Mesenchymal stem cell (in vitro differentiated cells and primary cell): ENCODE data around the gene TRIM6.

Experiments used
- DNase-seq: peaks from one replicate; pipeline ENCODE4 v3.0.0-alpha.2; 2013
- H2AFZ ChIP-seq: one replicate; pipeline ENCODE4 v1.6.1; 2013; ENCODE audit warnings: low read depth, mild to moderate bottlenecking, control low read depth, inconsistent platforms, low read length, moderate library complexity
- H2AK5ac ChIP-seq: 2 replicates; pipeline ENCODE4 v1.6.1; 2013; ENCODE audit warnings: low read length, moderate library complexity, mild to moderate bottlenecking, inconsistent platforms; ENCODE audit not compliant: severe bottlenecking
- H2BK120ac ChIP-seq: one replicate; pipeline ENCODE4 v1.6.1; 2013; ENCODE audit warnings: low read depth, mild to moderate bottlenecking, inconsistent platforms, low read length, moderate library complexity
- H2BK12ac ChIP-seq, 2 experiments: one replicate each; pipeline ENCODE4 v1.6.1; 2013; ENCODE audit warnings: inconsistent platforms in 2 of 2, low read length in 2 of 2, mild to moderate bottlenecking in 2 of 2, moderate library complexity in 2 of 2, control low read depth in 1 of 2
- H2BK15ac ChIP-seq: one replicate; pipeline ENCODE4 v1.6.1; 2013; ENCODE audit warnings: mild to moderate bottlenecking, low read depth, inconsistent platforms; ENCODE audit not compliant: poor library complexity, severe bottlenecking
- H2BK5ac ChIP-seq: 2 replicates; pipeline ENCODE4 v1.6.1; 2013; ENCODE audit warnings: low read depth, mild to moderate bottlenecking, low read length, control low read depth, inconsistent platforms; ENCODE audit not compliant: poor library complexity, severe bottlenecking
- H3K14ac ChIP-seq, 2 experiments: one replicate each; pipeline ENCODE4 v1.6.1; 2013; ENCODE audit warnings: inconsistent platforms in 2 of 2, low read length in 2 of 2, control low read depth in 1 of 2, mild to moderate bottlenecking in 1 of 2, moderate library complexity in 1 of 2
- H3K18ac ChIP-seq, 2 experiments: one replicate each; pipeline ENCODE4 v1.6.1; 2013; ENCODE audit warnings: inconsistent platforms in 2 of 2, low read length in 2 of 2, control low read depth in 1 of 2, low read depth in 1 of 2, mild to moderate bottlenecking in 1 of 2
- H3K23ac ChIP-seq, 2 experiments: one replicate each; pipeline ENCODE4 v1.6.1; 2013; ENCODE audit warnings: inconsistent platforms in 2 of 2, low read length in 2 of 2, mild to moderate bottlenecking in 2 of 2, moderate library complexity in 2 of 2, control low read depth in 1 of 2
- H3K27ac ChIP-seq: 2 replicates; pipeline ENCODE4 v1.5.1; 2013; ENCODE audit warnings: mild to moderate bottlenecking, moderate library complexity, low read length, control low read depth, inconsistent platforms; ENCODE audit not compliant: poor library complexity, severe bottlenecking
- H3K27me3 ChIP-seq, 2 experiments: 2 replicates each; pipeline versions ENCODE4 v1.6.1 to v1.7.0; 2013; ENCODE audit warnings: low read length in 2 of 2, mild to moderate bottlenecking in 2 of 2, moderate library complexity in 2 of 2, control low read depth in 1 of 2, inconsistent platforms in 1 of 2; ENCODE audit not compliant: control insufficient read depth in 1 of 2, insufficient read depth in 1 of 2
- H3K36me3 ChIP-seq, 2 experiments: 2 replicates each; pipeline versions ENCODE4 v1.6.1 to v1.7.0; 2013; ENCODE audit warnings: low read length in 2 of 2, control low read depth in 1 of 2, inconsistent platforms in 1 of 2, low read depth in 1 of 2, mild to moderate bottlenecking in 1 of 2; ENCODE audit not compliant: insufficient read depth in 2 of 2, control insufficient read depth in 1 of 2
- H3K4ac ChIP-seq, 2 experiments: one replicate each; pipeline ENCODE4 v1.6.1; 2013; ENCODE audit warnings: inconsistent platforms in 2 of 2, low read length in 2 of 2, mild to moderate bottlenecking in 2 of 2, moderate library complexity in 2 of 2, control low read depth in 1 of 2, low read depth in 1 of 2
- H3K4me1 ChIP-seq: 2 replicates; pipeline ENCODE4 v1.6.1; 2013; ENCODE audit warnings: low read depth, low read length, control low read depth; ENCODE audit not compliant: control insufficient read depth, insufficient read depth
- H3K4me2 ChIP-seq: 2 replicates; pipeline ENCODE4 v1.6.1; 2013; ENCODE audit warnings: low read length, mild to moderate bottlenecking, inconsistent platforms; ENCODE audit not compliant: poor library complexity, severe bottlenecking
- H3K4me3 ChIP-seq, 2 experiments: 2 replicates each; pipeline versions ENCODE4 v1.5.1 to v1.7.0; 2013; ENCODE audit warnings: low read length in 2 of 2, mild to moderate bottlenecking in 2 of 2, control low read depth in 1 of 2, low read depth in 1 of 2; ENCODE audit not compliant: insufficient read depth in 1 of 2
- H3K79me1 ChIP-seq: replicated peaks from 2 replicates; pipeline ENCODE4 v1.6.1; 2013; ENCODE audit warnings: mild to moderate bottlenecking, control low read depth, low read length, inconsistent platforms; ENCODE audit not compliant: poor library complexity, severe bottlenecking
- H3K9ac ChIP-seq: 2 replicates; pipeline ENCODE4 v1.7.0; 2013; ENCODE audit warnings: mild to moderate bottlenecking, low read length, moderate library complexity
- H3K9me3 ChIP-seq: 2 replicates; pipeline ENCODE4 v1.7.0; 2013; ENCODE audit warnings: mild to moderate bottlenecking, low read length; ENCODE audit not compliant: control insufficient read depth
- H4K8ac ChIP-seq: one replicate; pipeline ENCODE4 v1.6.1; 2013; ENCODE audit warnings: inconsistent platforms, mild to moderate bottlenecking, low read length, moderate library complexity
- H4K91ac ChIP-seq: one replicate; pipeline ENCODE4 v1.6.1; 2013; ENCODE audit warnings: mild to moderate bottlenecking, low read length, inconsistent platforms
- WGBS: methylation state at CpG from one replicate; pipeline ENCODE4 v1.1.7; 2013; ENCODE audit warnings: mixed read lengths; 5-methylcytosine and 5-hydroxymethylcytosine counted together

The TRIM6 gene

DNA sequence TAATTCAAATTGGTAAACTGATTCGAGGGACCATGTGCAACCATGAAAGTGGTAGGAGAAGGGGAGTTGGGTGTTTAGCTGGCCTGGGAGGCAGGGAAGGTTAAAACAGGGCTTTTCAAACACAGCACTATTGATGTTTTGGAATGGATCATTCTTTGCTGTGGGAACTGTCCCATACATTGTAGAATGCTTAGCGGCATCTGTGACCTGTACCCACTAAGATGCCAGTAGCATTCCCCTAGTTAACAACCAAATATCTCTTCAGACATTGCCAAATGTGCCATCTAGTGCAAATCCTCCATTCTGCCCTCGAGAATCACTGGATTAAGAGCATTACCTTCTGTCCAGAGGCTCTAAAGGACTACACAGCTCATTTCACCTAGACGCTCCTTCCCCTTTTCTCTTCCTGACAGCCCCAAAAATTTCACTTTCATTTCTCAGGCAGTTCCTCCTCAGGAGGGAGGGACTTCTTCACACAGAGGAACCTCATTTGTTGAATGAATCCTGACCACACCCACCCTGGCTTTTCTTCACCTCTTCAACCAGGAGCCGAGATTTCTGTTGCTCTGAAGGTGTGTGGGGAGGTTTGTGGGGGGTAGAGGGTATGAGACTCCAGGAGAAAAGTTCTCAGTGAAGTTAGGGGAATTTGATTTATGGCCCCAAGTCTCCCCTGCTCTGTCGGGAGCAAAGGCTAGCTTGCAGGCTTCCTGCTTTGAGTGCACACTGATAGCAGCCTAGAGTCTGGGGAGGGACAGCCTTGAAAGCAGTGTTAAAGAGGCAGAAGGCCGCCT lies 28.2 kb downstream of the TRIM6 start, which contains the start of gene TRIM34:
TSS of gene TRIM34 (plus strand) at position 513 of the 791 bp plus-strand sequence. CDS start 7,331 bp downstream, outside the sequence.
- Histone ChIP-seq H2BK12ac (peak within 1 kb of the TSS in 1 of 2 experiments; percentile 33), H3K4me1 (peaks cover 7% of the 10 kb centered on the region), H2BK120ac (no peak within 1 kb of the TSS), H3K23ac (no peak within 1 kb of the TSS), H2AK5ac (peak within 1 kb of the TSS; percentile 13), H2BK5ac (no peak within 1 kb of the TSS), H4K91ac (peak within 1 kb of the TSS; percentile 30), H4K8ac (peak within 1 kb of the TSS; percentile 59), H3K18ac (peak within 1 kb of the TSS; percentile 61 to 84), H2AFZ (peak within 1 kb of the TSS; percentile 80), H3K27me3 (no peaks in the 10 kb centered on the region), H3K9ac (peak within 1 kb of the TSS; percentile 95), H3K79me1 (no peaks in the 10 kb centered on the region), H3K4me3 (peak within 1 kb of the TSS; percentile 32 to 96), H3K9me3 (no peaks in the 10 kb centered on the region), H3K4me2 (peak within 1 kb of the TSS; percentile 62), H3K4ac (peak within 1 kb of the TSS; percentile 35 to 62), H3K27ac (no peak within 1 kb of the TSS), H3K36me3 (no peaks in the 10 kb centered on the region), H2BK15ac (no peak within 1 kb of the TSS), H3K14ac (peak within 1 kb of the TSS in 1 of 2 experiments; percentile 66)
- 43% methylated on average over 6 of the region's 7 CpGs for WGBS
- DNase-seq: peak; percentile 85

DNA sequence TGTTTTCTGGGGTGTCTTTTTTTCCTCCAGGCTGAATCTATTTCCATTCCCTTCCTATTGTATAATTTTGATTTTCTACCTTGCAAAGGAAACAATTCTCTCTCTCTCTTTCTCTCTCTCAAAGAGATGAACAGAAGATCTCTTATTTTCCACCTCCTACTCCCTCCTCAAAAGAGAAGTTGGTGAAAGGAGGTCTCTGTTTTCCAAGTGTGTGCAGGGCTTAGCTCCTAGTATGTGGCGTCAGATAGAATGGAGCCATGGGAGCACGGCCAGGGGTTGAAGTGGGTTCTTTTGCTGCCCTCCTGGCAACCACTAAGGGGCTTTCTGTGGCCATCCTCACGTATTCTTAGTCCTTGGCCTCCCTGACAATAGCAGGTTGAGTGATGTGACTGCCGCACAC lies 28.8 kb downstream of the TRIM6 start:
- Histone ChIP-seq H3K9me3 (no peaks in the 10 kb centered on the region), H3K23ac (no peak overlapping the region), H3K4me2 (peak overlapping the region; percentile 62), H2AFZ (no peak overlapping the region), H3K18ac (peak overlapping the region; percentile 47 to 50), H2BK5ac (no peak overlapping the region), H4K91ac (no peak overlapping the region), H3K27me3 (no peaks in the 10 kb centered on the region), H3K9ac (peak overlapping the region; percentile 95), H3K14ac (peak overlapping the region in 1 of 2 experiments; percentile 55), H2BK12ac (peak overlapping the region in 1 of 2 experiments; percentile 33), H3K27ac (no peak overlapping the region), H3K79me1 (no peaks in the 10 kb centered on the region), H3K4ac (peak overlapping the region; percentile 5 to 62), H4K8ac (peak overlapping the region; percentile 8), H3K4me3 (peak overlapping the region in 1 of 2 experiments; percentile 96), H2BK120ac (no peak overlapping the region), H2BK15ac (no peak overlapping the region), H2AK5ac (peak overlapping the region; percentile 13), H3K36me3 (no peaks in the 10 kb centered on the region), H3K4me1 (peaks cover 5% of the 10 kb centered on the region)
- WGBS: 68% methylated on average over 4 of the region's 4 CpGs
- DNase-seq: no peak

DNA sequence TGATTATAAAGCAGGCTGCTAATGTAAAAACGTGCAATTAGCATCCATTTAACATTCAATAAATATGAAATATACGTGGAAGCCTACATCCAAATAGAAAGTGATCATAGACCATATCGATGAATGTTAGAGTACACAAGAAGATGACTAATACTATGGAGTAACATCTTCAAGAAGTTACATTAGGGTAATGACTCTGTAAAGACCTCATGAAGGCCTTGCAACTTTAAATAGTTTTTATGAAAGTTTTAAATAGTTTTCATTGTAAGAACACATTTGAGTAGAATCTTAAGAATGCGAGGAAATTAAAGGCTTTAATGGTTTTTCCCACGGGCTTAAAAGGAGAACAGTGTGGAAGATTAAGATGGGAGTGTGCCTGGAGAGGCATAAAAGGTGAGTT lies 29.8 kb downstream of the TRIM6 start:
- no peak overlapping the region for H2AK5ac ChIP-seq
- DNase-seq: peak; percentile 70

DNA sequence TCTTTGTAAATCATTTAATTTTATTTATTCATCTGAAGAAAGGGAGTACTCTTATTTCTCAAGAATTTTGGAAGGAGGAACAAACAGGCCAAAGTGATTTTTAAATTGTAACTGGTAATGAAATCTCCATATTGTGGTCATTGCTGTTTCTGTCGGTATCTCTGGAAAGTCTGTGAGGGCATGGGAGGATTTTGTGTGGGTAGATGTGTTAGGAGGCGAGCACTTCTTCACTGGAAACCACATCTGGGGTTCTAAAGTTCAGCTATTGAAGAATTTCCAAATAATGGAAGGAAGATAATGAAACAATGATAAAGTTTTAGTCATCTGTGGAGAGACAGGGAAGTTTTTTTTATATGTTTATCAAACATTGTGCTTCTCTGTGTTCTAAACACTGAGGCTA lies 35.0 kb downstream of the TRIM6 start:
- DNase-seq: no peak
- Histone ChIP-seq H2AFZ (no peak overlapping the region), H3K4me3 (no peak overlapping the region), H3K18ac (no peak overlapping the region), H3K14ac (no peak overlapping the region), H3K27me3 (no peaks in the 10 kb centered on the region), H4K91ac (no peak overlapping the region), H3K4me2 (no peak overlapping the region), H2BK12ac (no peak overlapping the region), H2BK5ac (no peak overlapping the region), H2AK5ac (no peak overlapping the region), H3K36me3 (peaks cover 0 to 30% of the 10 kb centered on the region in 2 experiments), H3K23ac (no peak overlapping the region), H2BK120ac (no peak overlapping the region), H4K8ac (no peak overlapping the region), H3K9me3 (no peaks in the 10 kb centered on the region), H3K79me1 (no peaks in the 10 kb centered on the region), H3K27ac (no peak overlapping the region), H3K4me1 (no peaks in the 10 kb centered on the region), H3K9ac (no peak overlapping the region), H3K4ac (no peak overlapping the region), H2BK15ac (no peak overlapping the region)
- 99% methylated on average over 2 of the region's 2 CpGs for WGBS

More for the DNA sequence above, 29.8 kb downstream of the TRIM6 start:
- Histone ChIP-seq H3K27ac (no peak overlapping the region), H3K18ac (no peak overlapping the region), H3K14ac (no peak overlapping the region), H3K9ac (no peak overlapping the region), H3K79me1 (no peaks in the 10 kb centered on the region), H3K4me3 (peak overlapping the region in 1 of 2 experiments; percentile 96), H3K4ac (no peak overlapping the region), H3K27me3 (no peaks in the 10 kb centered on the region), H2BK15ac (no peak overlapping the region), H3K4me1 (peaks cover 5% of the 10 kb centered on the region), H4K8ac (no peak overlapping the region), H2BK12ac (no peak overlapping the region), H2AFZ (no peak overlapping the region), H3K4me2 (no peak overlapping the region), H3K9me3 (no peaks in the 10 kb centered on the region), H3K36me3 (no peaks in the 10 kb centered on the region), H2BK120ac (no peak overlapping the region), H2BK5ac (no peak overlapping the region), H4K91ac (no peak overlapping the region), H3K23ac (no peak overlapping the region)
- 97% methylated on average over 2 of the region's 5 CpGs for WGBS
